Epithelial cell of esophagus (primary cell): ENCODE results near the gene IL36G.

Source experiments
- DNase-seq: peaks from one replicate; pipeline ENCODE4 v3.0.0; 2010; ENCODE audit warnings: low read depth
- H3K4me3 ChIP-seq: 2 replicates; pipeline ENCODE4 v1.5.1; 2011; ENCODE audit warnings: mild to moderate bottlenecking, low read length, control low read depth
- TF ChIP-seq, protein P1 (sequence below): IDR thresholded peaks from 2 replicates; pipeline ENCODE4 v1.5.1; 2011; ENCODE audit warnings: low read depth, mild to moderate bottlenecking, low read length, control low read depth, inconsistent platforms; ENCODE audit not compliant: insufficient read depth; ENCODE audit errors: missing control alignments

The IL36G gene

DNA sequence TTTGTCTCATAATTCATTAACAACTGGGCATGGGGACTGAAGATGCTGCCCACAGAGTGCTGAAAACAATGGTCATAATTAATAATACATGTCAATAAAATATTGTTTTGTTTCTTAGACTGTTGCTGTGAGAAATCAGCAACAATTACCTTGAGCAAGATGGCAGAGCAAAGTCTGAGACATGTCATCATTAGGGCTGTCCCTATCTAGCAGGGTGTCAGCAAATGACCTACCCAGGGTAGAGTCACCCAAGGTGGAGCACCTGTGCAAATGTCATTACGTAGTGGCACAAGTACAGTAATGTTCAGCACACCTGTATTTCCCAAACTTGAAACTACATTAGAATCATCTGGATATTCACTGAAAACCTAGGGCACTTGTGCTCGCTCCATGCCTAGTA, 16.8 kb downstream of the IL36G start:
- no peak for DNase-seq
- TF ChIP-seq, protein P1, sequence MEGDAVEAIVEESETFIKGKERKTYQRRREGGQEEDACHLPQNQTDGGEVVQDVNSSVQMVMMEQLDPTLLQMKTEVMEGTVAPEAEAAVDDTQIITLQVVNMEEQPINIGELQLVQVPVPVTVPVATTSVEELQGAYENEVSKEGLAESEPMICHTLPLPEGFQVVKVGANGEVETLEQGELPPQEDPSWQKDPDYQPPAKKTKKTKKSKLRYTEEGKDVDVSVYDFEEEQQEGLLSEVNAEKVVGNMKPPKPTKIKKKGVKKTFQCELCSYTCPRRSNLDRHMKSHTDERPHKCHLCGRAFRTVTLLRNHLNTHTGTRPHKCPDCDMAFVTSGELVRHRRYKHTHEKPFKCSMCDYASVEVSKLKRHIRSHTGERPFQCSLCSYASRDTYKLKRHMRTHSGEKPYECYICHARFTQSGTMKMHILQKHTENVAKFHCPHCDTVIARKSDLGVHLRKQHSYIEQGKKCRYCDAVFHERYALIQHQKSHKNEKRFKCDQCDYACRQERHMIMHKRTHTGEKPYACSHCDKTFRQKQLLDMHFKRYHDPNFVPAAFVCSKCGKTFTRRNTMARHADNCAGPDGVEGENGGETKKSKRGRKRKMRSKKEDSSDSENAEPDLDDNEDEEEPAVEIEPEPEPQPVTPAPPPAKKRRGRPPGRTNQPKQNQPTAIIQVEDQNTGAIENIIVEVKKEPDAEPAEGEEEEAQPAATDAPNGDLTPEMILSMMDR, result no peak
- no peak overlapping the region for H3K4me3 ChIP-seq

DNA sequence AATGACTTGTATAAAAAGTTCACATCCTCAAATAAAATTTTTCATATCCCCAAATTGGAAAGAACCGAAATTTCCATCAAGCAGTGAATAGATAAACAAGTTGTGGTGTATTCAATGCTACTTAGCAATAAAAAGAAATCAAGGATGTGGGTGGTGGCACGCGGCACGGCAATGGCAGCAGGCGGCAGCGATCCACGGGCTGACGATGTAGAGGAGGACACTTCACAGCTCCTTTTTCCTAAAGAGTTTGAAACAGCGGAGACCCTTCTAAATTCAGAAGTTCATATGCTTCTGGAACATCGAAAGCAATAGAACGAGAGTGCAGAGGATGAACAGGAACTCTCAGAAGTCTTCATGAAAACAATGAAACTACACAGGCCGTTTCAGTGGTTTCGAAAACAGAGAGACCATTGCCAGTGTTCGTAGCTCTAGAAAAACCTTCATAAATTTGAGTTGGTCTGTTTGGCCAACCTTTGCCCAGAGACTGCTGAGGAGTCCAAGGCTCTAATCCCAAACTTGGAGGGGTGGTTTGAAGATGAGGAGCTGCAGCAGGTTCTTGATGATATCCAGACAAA, 17.6 kb downstream of the IL36G start:
- no peak for DNase-seq

DNA sequence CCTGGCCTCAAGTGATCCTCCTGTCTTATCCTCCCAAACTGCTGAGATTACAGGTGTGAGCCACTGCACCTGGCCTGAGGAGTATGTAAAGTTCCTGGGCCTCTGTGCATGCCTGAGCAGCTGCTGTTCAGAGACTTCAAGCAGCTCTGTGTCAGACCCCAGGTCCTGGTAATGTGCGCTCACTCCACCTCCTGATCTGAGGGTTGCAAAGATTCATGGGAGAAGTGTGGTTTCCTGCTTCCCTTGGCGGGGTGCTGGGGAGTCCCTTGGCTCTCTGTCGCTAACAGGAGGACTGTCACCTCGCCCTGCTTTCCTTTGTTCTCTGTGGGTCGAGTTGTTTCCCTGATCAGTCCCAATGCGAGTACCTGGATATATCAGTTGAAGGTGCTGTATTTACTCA, 18.8 kb downstream of the IL36G start:
- DNase-seq, result no peak
- H3K4me3 ChIP-seq, result no peak overlapping the region
- TF ChIP-seq, protein P1, result no peak

More for the DNA sequence above, 17.6 kb downstream of the IL36G start:
- TF ChIP-seq, protein P1, result no peak
- H3K4me3 ChIP-seq, result no peak overlapping the region

DNA sequence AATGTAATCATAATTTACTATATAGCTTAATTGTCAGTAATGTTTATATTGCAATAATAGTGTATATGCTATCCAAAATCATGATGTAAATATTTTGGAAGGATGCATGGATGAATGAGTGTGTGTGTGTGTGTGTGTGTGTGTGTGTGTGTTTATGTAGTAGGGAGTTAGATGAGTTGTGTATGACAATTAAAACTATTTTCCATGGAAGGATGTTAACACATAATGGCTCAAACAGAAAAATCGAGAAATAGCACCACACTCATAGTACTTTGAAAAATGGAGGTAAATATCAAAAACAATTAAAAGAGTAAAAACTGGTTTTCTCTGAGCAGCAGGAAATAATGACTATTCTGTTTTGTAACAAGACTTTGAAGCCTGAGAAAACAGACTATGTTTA, 19.3 kb downstream of the IL36G start:
- H3K4me3 ChIP-seq, result no peak overlapping the region
- TF ChIP-seq, protein P1, result no peak
- no peak for DNase-seq

DNA sequence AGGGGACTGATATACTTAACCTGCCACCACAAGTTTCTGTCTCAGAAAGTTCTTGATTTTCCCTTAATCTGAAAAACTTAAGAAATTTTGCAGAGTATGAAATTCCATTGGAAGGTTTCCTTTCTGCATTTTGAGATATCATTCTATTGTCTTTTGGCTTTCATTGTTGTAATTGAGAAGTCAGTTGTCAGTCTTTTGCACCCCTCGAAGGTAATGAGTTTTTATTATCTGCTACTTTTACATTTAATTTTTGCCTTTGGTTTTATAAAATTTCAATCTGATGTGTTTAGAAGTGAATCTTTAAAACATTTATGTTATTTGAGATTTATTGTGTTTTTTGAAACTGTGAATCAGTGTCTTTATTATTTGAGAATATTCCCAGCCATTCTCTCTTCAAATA, 22.6 kb downstream of the IL36G start:
- no peak for DNase-seq
- TF ChIP-seq, protein P1, result no peak
- no peak overlapping the region for H3K4me3 ChIP-seq

DNA sequence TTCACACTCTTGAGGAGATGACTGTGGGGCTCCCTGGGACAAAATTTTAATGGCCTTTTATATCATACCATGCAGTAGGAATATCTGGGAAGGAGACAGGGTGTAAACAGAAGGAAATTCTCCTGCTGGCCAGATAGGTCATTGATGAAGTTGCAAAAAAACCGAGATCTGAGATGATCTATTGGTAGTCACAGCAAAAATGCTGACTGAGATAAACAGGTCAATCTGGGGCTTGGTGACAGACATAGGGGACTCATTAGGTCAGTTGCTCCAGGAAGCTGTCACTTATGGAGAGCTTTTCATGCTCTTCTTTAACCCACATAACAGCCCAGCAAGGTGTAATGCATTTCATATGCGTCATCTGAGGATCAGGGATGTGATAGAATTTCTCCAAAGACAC, 24.9 kb downstream of the IL36G start:
- H3K4me3 ChIP-seq, result no peak overlapping the region
- TF ChIP-seq, protein P1, result no peak
- no peak for DNase-seq

DNA sequence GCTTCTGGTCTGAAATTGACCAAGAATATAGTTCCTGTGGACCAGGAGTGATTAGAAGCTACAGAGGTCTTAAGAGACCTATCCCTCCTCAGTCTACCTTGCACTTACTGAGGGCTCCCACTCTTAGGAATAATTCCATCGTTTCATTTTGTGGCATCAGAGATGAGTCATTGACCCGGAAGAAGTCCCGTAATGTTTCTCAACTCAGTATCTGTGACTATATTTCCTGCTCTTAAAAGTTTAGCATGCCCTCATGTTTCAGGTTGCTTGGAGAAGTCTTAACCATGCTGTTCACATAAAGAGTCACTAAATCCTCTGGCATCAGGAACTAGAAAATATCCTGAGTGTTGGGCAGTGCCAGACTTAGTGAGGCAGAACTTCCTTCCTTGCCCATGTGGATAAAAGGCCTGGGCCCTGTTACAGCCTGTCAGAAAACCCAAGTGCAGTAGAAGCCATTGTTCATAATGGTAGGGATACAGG, 27.3 kb downstream of the IL36G start, which contains the start of gene IL36A:
Gene IL36A (plus strand): TSS at position 430 of the 480 bp plus-strand sequence. CDS start 413 bp downstream, outside the sequence.
- peak; percentile 21 for DNase-seq
- no peak within 1 kb of the TSS for H3K4me3 ChIP-seq
- TF ChIP-seq, protein P1, result no peak
